ENCODE measurements around the gene MFSD6.

GRCh38 chr2:190378880-190379237, 29.3 kb upstream of the MFSD6 start:
- TF ChIP-seq CTCF (IDR thresholded peaks at IDR 0.05) (no peak), POLR2A (IDR thresholded peaks at IDR 0.05) (no peak)
